ENCODE results near the gene ALDH1A3.

The ALDH1A3 gene

DNA sequence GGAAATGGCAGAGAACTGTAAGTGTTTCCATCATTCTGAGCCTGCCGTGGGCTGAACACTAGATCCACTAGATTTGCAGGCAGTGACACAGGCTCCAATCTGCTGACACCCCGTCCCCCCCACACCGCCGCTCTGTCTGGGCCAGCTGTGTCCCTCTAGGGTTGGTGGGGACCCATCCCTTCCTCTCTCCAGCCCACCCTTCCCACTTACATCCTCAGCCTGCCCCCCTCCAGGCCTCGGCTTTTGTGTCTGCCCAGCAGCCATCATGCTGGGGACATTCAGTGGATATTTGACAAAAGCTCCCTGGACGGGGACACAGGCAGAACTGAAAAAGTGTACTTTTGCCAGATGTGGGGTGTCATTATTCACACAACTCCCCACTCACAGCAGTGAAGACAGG, 28.8 kb downstream of the ALDH1A3 start:
- WGBS (ENCODE audit: extremely low coverage, insufficient coverage, insufficient read length) = no CpG with 5 or more reads among the region's 6 CpGs
- Histone ChIP-seq H3K23ac (ENCODE audit: low read length) (no peak overlapping the region), H3K18ac (ENCODE audit: low read length) (no peak overlapping the region), H2BK12ac (ENCODE audit: low read length) (no peak overlapping the region), H3K4ac (ENCODE audit: low read depth, low read length) (no peak overlapping the region), H3K79me2 (ENCODE audit: control insufficient read depth, insufficient read depth, low read length, poor library complexity) (no peaks in the 10 kb centered on the region), H2AK5ac (ENCODE audit: low read length) (no peak overlapping the region), H3K9ac (ENCODE audit: low read length) (no peak overlapping the region), H2BK120ac (ENCODE audit: insufficient read depth, low read length, poor library complexity) (no peak overlapping the region), H4K12ac (ENCODE audit: low read depth, low read length) (no peak overlapping the region), H3K4me3 (ENCODE audit: low read depth, low read length) (no peak overlapping the region), H4K91ac (ENCODE audit: low read depth, low read length) (no peak overlapping the region), H3K9me3 (ENCODE audit: insufficient read depth, low read depth, low read length) (no peaks in the 10 kb centered on the region), H2AFZ (ENCODE audit: insufficient read depth, low read length, poor library complexity) (no peak overlapping the region), H3K27me3 (ENCODE audit: insufficient read depth, low read length) (no peaks in the 10 kb centered on the region), H3K36me3 (ENCODE audit: control insufficient read depth in 1 of 2, insufficient read depth in 2 of 2, low read length in 2 of 2) (no peaks in the 10 kb centered on the region), H2BK5ac (ENCODE audit: low read depth, low read length, poor library complexity) (no peak overlapping the region), H4K8ac (ENCODE audit: low read depth, low read length) (no peak overlapping the region), H3K27ac (ENCODE audit: low read depth, low read length) (no peak overlapping the region), H3K4me2 (ENCODE audit: low read length) (no peak overlapping the region), H3K4me1 (ENCODE audit: control insufficient read depth in 1 of 2, insufficient read depth in 2 of 2, low read length in 2 of 2) (no peaks in the 10 kb centered on the region), H3K14ac (ENCODE audit: low read length) (no peak overlapping the region), H3K79me1 (ENCODE audit: low read length) (no peaks in the 10 kb centered on the region)
- no peak for DNase-seq

DNA sequence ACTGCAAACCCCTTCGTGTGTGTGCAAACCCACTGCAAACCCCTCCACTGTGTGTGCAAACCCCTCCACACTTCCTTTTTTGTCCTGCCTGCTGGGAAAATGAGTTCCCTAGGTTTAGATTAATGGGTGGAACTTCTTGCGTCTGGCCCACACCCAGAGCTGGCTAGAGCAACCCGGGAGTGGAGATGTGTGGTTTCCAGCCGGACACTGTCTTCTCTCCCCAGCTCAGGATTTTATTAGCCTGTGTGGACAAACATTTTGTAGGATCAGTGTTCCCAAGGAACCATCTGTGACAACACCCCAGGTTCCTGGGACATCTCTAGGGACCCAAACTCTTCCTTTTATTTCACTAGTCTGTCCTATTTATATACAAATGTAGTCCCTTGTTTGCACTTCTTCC, 29.9 kb downstream of the ALDH1A3 start:
- Histone ChIP-seq H3K23ac (ENCODE audit: low read length) (no peak overlapping the region), H3K4me2 (ENCODE audit: low read length) (no peak overlapping the region), H3K4ac (ENCODE audit: low read depth, low read length) (no peak overlapping the region), H3K79me2 (ENCODE audit: control insufficient read depth, insufficient read depth, low read length, poor library complexity) (no peaks in the 10 kb centered on the region), H3K4me1 (ENCODE audit: control insufficient read depth in 1 of 2, insufficient read depth in 2 of 2, low read length in 2 of 2) (no peaks in the 10 kb centered on the region), H3K27me3 (ENCODE audit: insufficient read depth, low read length) (no peaks in the 10 kb centered on the region), H4K8ac (ENCODE audit: low read depth, low read length) (no peak overlapping the region), H3K4me3 (ENCODE audit: low read depth, low read length) (no peak overlapping the region), H3K9me3 (ENCODE audit: insufficient read depth, low read depth, low read length) (peaks cover 1% of the 10 kb centered on the region), H3K27ac (ENCODE audit: low read depth, low read length) (no peak overlapping the region), H2AK5ac (ENCODE audit: low read length) (no peak overlapping the region), H3K14ac (ENCODE audit: low read length) (no peak overlapping the region), H3K79me1 (ENCODE audit: low read length) (no peaks in the 10 kb centered on the region), H2BK12ac (ENCODE audit: low read length) (no peak overlapping the region), H3K36me3 (ENCODE audit: control insufficient read depth in 1 of 2, insufficient read depth in 2 of 2, low read length in 2 of 2) (no peaks in the 10 kb centered on the region), H3K18ac (ENCODE audit: low read length) (no peak overlapping the region), H2BK120ac (ENCODE audit: insufficient read depth, low read length, poor library complexity) (no peak overlapping the region), H3K9ac (ENCODE audit: low read length) (no peak overlapping the region), H2AFZ (ENCODE audit: insufficient read depth, low read length, poor library complexity) (no peak overlapping the region), H4K12ac (ENCODE audit: low read depth, low read length) (no peak overlapping the region), H4K91ac (ENCODE audit: low read depth, low read length) (no peak overlapping the region), H2BK5ac (ENCODE audit: low read depth, low read length, poor library complexity) (no peak overlapping the region)
- no CpG with 5 or more reads among the region's 4 CpGs for WGBS (ENCODE audit: extremely low coverage, insufficient coverage, insufficient read length)
- no peak for DNase-seq

DNA sequence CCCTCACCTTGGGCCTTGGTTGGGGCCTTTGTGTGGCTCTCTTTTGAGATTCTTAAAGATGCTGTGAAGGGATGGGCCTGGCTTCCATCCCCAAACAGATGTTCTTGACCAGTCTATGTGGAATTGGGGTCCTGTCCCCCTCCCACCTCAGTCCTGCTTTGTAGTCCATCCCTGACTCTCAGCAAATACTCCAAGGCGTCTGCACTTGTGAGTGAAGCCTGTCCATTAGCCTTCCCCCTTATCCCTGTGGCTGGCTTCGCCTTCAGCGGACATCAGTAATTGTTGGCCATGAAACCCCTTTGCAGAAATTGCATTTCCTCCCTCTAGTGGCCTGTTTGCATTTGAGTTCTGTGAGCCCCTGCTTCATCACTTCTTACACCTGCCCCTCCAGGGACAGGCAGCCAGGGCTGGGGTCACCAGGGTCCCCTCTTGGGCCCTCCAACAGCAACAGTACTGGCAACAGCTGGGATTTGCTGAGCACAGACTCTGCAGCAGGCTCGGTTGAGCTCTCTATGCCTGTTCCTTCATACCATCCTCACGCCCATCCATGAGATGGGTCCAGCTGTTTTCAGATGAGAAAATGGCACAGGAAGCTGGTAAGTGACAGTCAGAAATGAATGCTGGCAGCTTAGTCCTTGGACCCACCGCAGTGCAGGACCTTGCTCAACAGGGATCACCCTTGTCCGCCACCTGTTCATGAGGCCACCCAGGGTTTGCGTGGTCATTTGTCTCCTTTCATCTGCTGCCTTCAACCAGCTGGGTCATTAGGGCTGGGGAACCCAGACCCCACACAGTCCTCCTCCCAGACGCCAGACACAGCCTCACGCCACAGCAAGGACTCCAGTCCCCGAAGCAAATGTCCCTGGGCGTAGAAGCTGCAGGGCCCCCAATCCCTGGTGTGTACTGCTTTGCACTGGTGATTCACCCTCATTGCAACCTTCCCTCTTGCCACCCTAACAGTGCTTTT, 30.6 kb downstream of the ALDH1A3 start:
- no peaks in the 10 kb centered on the region for H3K4me1 ChIP-seq (ENCODE audit: control insufficient read depth in 1 of 2, insufficient read depth in 2 of 2, low read length in 2 of 2)

DNA sequence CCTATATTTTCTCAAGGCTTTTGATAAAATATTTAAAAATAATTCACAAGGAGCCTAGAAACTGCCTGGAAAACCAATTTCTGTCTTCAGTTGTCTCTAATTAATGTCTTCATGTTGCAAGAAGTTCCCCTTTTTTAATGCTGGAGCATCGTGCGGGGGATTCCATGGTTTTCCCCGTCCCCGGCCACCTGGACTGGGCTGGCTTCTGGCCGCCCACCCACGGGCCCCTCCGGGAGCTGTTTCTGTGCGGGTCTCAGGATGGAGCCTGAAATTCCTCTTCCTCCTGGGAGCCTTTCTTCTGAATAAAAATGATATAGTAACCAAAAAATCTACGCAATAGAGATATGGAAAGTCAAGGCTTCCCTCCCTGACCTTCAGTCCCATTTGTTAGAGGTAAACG, 31.5 kb downstream of the ALDH1A3 start:
- Histone ChIP-seq H3K36me3 (ENCODE audit: control insufficient read depth in 1 of 2, insufficient read depth in 2 of 2, low read length in 2 of 2) (no peaks in the 10 kb centered on the region), H2AK5ac (ENCODE audit: low read length) (no peak overlapping the region), H2AFZ (ENCODE audit: insufficient read depth, low read length, poor library complexity) (no peak overlapping the region), H3K4me2 (ENCODE audit: low read length) (no peak overlapping the region), H3K27me3 (ENCODE audit: insufficient read depth, low read length) (no peaks in the 10 kb centered on the region), H3K14ac (ENCODE audit: low read length) (no peak overlapping the region), H3K4me3 (ENCODE audit: low read depth, low read length) (no peak overlapping the region), H3K79me2 (ENCODE audit: control insufficient read depth, insufficient read depth, low read length, poor library complexity) (no peaks in the 10 kb centered on the region), H2BK12ac (ENCODE audit: low read length) (no peak overlapping the region), H4K12ac (ENCODE audit: low read depth, low read length) (no peak overlapping the region), H3K9me3 (ENCODE audit: insufficient read depth, low read depth, low read length) (peaks cover 1% of the 10 kb centered on the region), H3K23ac (ENCODE audit: low read length) (no peak overlapping the region), H2BK5ac (ENCODE audit: low read depth, low read length, poor library complexity) (no peak overlapping the region), H3K9ac (ENCODE audit: low read length) (no peak overlapping the region), H3K4ac (ENCODE audit: low read depth, low read length) (no peak overlapping the region), H3K27ac (ENCODE audit: low read depth, low read length) (no peak overlapping the region), H4K91ac (ENCODE audit: low read depth, low read length) (no peak overlapping the region), H3K18ac (ENCODE audit: low read length) (no peak overlapping the region), H2BK120ac (ENCODE audit: insufficient read depth, low read length, poor library complexity) (no peak overlapping the region), H3K79me1 (ENCODE audit: low read length) (no peaks in the 10 kb centered on the region), H3K4me1 (ENCODE audit: control insufficient read depth in 1 of 2, insufficient read depth in 2 of 2, low read length in 2 of 2) (no peaks in the 10 kb centered on the region), H4K8ac (ENCODE audit: low read depth, low read length) (no peak overlapping the region)
- DNase-seq = no peak
- no CpG with 5 or more reads among the region's 10 CpGs for WGBS (ENCODE audit: extremely low coverage, insufficient coverage, insufficient read length)

More for the DNA sequence above, 30.6 kb downstream of the ALDH1A3 start:
- Histone ChIP-seq H4K12ac (ENCODE audit: low read depth, low read length) (no peak overlapping the region), H3K4ac (ENCODE audit: low read depth, low read length) (no peak overlapping the region), H3K27me3 (ENCODE audit: insufficient read depth, low read length) (no peaks in the 10 kb centered on the region), H3K23ac (ENCODE audit: low read length) (peak overlapping the region; percentile 51), H3K18ac (ENCODE audit: low read length) (no peak overlapping the region), H3K14ac (ENCODE audit: low read length) (no peak overlapping the region), H2AK5ac (ENCODE audit: low read length) (no peak overlapping the region), H3K79me1 (ENCODE audit: low read length) (no peaks in the 10 kb centered on the region), H3K4me2 (ENCODE audit: low read length) (no peak overlapping the region), H2AFZ (ENCODE audit: insufficient read depth, low read length, poor library complexity) (no peak overlapping the region), H3K4me3 (ENCODE audit: low read depth, low read length) (no peak overlapping the region), H3K27ac (ENCODE audit: low read depth, low read length) (no peak overlapping the region), H3K79me2 (ENCODE audit: control insufficient read depth, insufficient read depth, low read length, poor library complexity) (no peaks in the 10 kb centered on the region), H3K36me3 (ENCODE audit: control insufficient read depth in 1 of 2, insufficient read depth in 2 of 2, low read length in 2 of 2) (no peaks in the 10 kb centered on the region), H2BK12ac (ENCODE audit: low read length) (no peak overlapping the region), H3K9me3 (ENCODE audit: insufficient read depth, low read depth, low read length) (peaks cover 1% of the 10 kb centered on the region), H3K9ac (ENCODE audit: low read length) (peak overlapping the region; percentile 7), H2BK120ac (ENCODE audit: insufficient read depth, low read length, poor library complexity) (no peak overlapping the region), H2BK5ac (ENCODE audit: low read depth, low read length, poor library complexity) (no peak overlapping the region), H4K8ac (ENCODE audit: low read depth, low read length) (no peak overlapping the region), H4K91ac (ENCODE audit: low read depth, low read length) (no peak overlapping the region)
- no peak for DNase-seq
- WGBS (ENCODE audit: extremely low coverage, insufficient coverage, insufficient read length) = no CpG with 5 or more reads among the region's 12 CpGs
